GM12878 (cell line): ENCODE results near the gene TIMM21. TPM values are rescaled to one million over a fixed set of nuclear protein-coding genes. Genes with fewer than 3 reads are reported as not detected.

Experiments used
- ATAC-seq: fragments of 200-7000 bp; cut with Tn5 transposase; 3 replicates; pipeline ENCODE4 v1.9.1; 2020; ENCODE audit warnings: mild to moderate bottlenecking, moderate library complexity
- BruUV-seq: library from RNA; stranded (reverse); fragments of 400-500 nt; replicated peaks from 2 replicates; lab custom pipeline; 2021; lab: Mats Ljungman, UMichigan
- CTCF ChIA-PET: fragments of 300-600 bp; sonication (Branson Sonifier 250); formaldehyde crosslinking; extraction: SDS; loops from one replicate; lab custom pipeline; 2021; ENCODE audit warnings: inconsistent platforms; lab: Yijun Ruan, JAX
- POLR2A ChIA-PET: fragments of 350-600 bp; formaldehyde crosslinking; extraction: SDS; loops from one replicate; lab custom pipeline; 2021; ENCODE audit warnings: inconsistent platforms; lab: Charles Lee
- RAD21 ChIA-PET: fragments of 300-600 bp; sonication (Branson Sonifier 250); formaldehyde crosslinking; loops from one replicate; lab custom pipeline; 2023; ENCODE audit warnings: antibody characterized with exemption; ENCODE audit not compliant: unreplicated experiment; lab: Charles Lee
- SMC1A ChIA-PET: fragments of 300-600 bp; sonication (Branson Sonifier 250); formaldehyde crosslinking; loops from one replicate; lab custom pipeline; 2023; ENCODE audit not compliant: unreplicated experiment, uncharacterized antibody; lab: Charles Lee
- DNase-seq: peaks from one replicate; pipeline ENCODE4 v3.0.0-alpha.2; 2011; ENCODE audit warnings: low read depth, low spot score
- FAIRE-seq: peaks from 3 replicates; lab custom pipeline; 2011; peaks lifted over from hg19 to GRCh38; lab: Jason Lieb, UNC
- H2AFZ ChIP-seq: 2 replicates; pipeline ENCODE4 v1.6.0; 2011; ENCODE audit warnings: low read depth, low read length, control low read depth; ENCODE audit not compliant: control insufficient read depth
- H3K27ac ChIP-seq: 2 replicates; pipeline ENCODE4 v1.5.1; 2011; ENCODE audit warnings: control low read depth; ENCODE audit not compliant: control insufficient read depth, insufficient read depth
- H3K27me3 ChIP-seq, 2 experiments: replicated peaks in 1 of 2; 2 replicates each; pipeline versions ENCODE4 v1.6.0 to v1.6.1; 2011; ENCODE audit warnings: low read length in 1 of 2; ENCODE audit not compliant: control insufficient read depth in 2 of 2, insufficient read depth in 2 of 2
- H3K36me3 ChIP-seq, 2 experiments: 2 replicates each; pipeline ENCODE4 v1.5.1; 2011; ENCODE audit warnings: low read length in 1 of 2; ENCODE audit not compliant: control insufficient read depth in 2 of 2, insufficient read depth in 2 of 2
- H3K4me1 ChIP-seq: 2 replicates; pipeline ENCODE4 v1.6.1; 2011; ENCODE audit warnings: mild to moderate bottlenecking, low read length, moderate library complexity, mixed read lengths; ENCODE audit not compliant: control insufficient read depth, insufficient read depth
- H3K4me2 ChIP-seq: 2 replicates; pipeline ENCODE4 v1.6.0; 2011; ENCODE audit warnings: control low read depth; ENCODE audit not compliant: control insufficient read depth, insufficient read depth
- H3K4me3 ChIP-seq: fragments of 200-600 bp; sonication (generic); 2 replicates; pipeline ENCODE4 v1.5.1; 2016
- H3K79me2 ChIP-seq: 2 replicates; pipeline ENCODE4 v1.6.0; 2011; ENCODE audit warnings: low read length; ENCODE audit not compliant: control insufficient read depth, insufficient read depth
- H3K9ac ChIP-seq: 2 replicates; pipeline ENCODE4 v1.8.0; 2011; ENCODE audit warnings: low read length, control low read depth, mixed read lengths; ENCODE audit not compliant: control insufficient read depth, insufficient read depth
- H3K9me3 ChIP-seq: replicated peaks from 3 replicates; pipeline ENCODE4 v1.5.1; 2011; ENCODE audit warnings: mild to moderate bottlenecking, low read length; ENCODE audit not compliant: control insufficient read depth, insufficient read depth
- H4K20me1 ChIP-seq: 2 replicates; pipeline ENCODE4 v1.6.0; 2011; ENCODE audit not compliant: control insufficient read depth, insufficient read depth
- ATF7 ChIP-seq: fragments of 450-650 bp; IDR thresholded peaks from 2 replicates; pipeline ENCODE4 v1.6.1; 2016; ENCODE audit warnings: low read depth, mild to moderate bottlenecking
- CHD1 ChIP-seq: IDR thresholded peaks from 2 replicates; pipeline ENCODE4 v1.6.1; 2012; ENCODE audit warnings: low read depth, low read length, improper control_type of control experiment
- CREM ChIP-seq: IDR thresholded peaks from 2 replicates; pipeline ENCODE4 v1.6.1; 2014; ENCODE audit warnings: antibody characterized with exemption, low read depth
- EGR1 ChIP-seq, 2 experiments: IDR thresholded peaks; 1 replicate in 1 of 2; 2 replicates in 1 of 2; pipeline ENCODE4 v1.6.1; 2011 to 2012; ENCODE audit warnings: low read depth in 2 of 2, low read length in 2 of 2, borderline replicate concordance in 1 of 2, mild to moderate bottlenecking in 1 of 2, moderate library complexity in 1 of 2
- EP300 ChIP-seq, 2 experiments: fragments of 150-350 bp in 1 of 2; IDR thresholded peaks; 2 replicates each; pipeline ENCODE4 v1.6.1; 2011 to 2012; ENCODE audit warnings: low read depth in 2 of 2, low read length in 2 of 2, borderline replicate concordance in 1 of 2, improper control_type of control experiment in 1 of 2, inconsistent platforms in 1 of 2; ENCODE audit not compliant: control insufficient read depth in 1 of 2
- ETV6 ChIP-seq, 2 experiments: fragments of 450-650 bp in 1 of 2; IDR thresholded peaks in 1 of 2; conservative IDR thresholded peaks in 1 of 2; 2 replicates each; pipeline ENCODE4 v1.6.1; 2014; ENCODE audit warnings: antibody characterized with exemption in 1 of 2, borderline replicate concordance in 1 of 2, low read depth in 1 of 2, mild to moderate bottlenecking in 1 of 2, moderate library complexity in 1 of 2
- NBN ChIP-seq: fragments of 450-650 bp; IDR thresholded peaks from 2 replicates; pipeline ENCODE4 v1.6.1; 2016
- NFXL1 ChIP-seq: fragments of 450-650 bp; IDR thresholded peaks from 2 replicates; pipeline ENCODE4 v1.6.1; 2017; ENCODE audit warnings: antibody characterized with exemption, mild to moderate bottlenecking, borderline replicate concordance
- TARDBP ChIP-seq: IDR thresholded peaks from 2 replicates; pipeline ENCODE4 v1.6.1; 2016; ENCODE audit warnings: borderline replicate concordance
- WRNIP1 ChIP-seq: IDR thresholded peaks from 2 replicates; pipeline ENCODE4 v1.6.1; 2011; ENCODE audit warnings: low read depth, low read length, improper control_type of control experiment, borderline replicate concordance
- ZBED1 ChIP-seq: IDR thresholded peaks from 2 replicates; pipeline ENCODE4 v1.6.1; 2016; ENCODE audit warnings: borderline replicate concordance
- ZNF217 ChIP-seq: fragments of 450-650 bp; IDR thresholded peaks from 2 replicates; pipeline ENCODE4 v1.6.1; 2017; ENCODE audit warnings: antibody characterized with exemption, mild to moderate bottlenecking
- WGBS: methylation state at CpG from one replicate; pipeline ENCODE4 v1.1.6; 2016; ENCODE audit warnings: low lambda C conversion rate; ENCODE audit not compliant: insufficient replicate concordance, insufficient coverage; ENCODE audit errors: missing lambda C conversion rate; 5-methylcytosine and 5-hydroxymethylcytosine counted together
- in situ Hi-C: fragments of 300-500 bp; cut with MboI; formaldehyde crosslinking; loops from 9 replicates; pipeline ENCODE4 v1.14.3; 2018; ENCODE audit warnings: mixed read lengths
- intact Hi-C: fragments of 100-400 bp; cut with micrococcal nuclease; formaldehyde crosslinking; loops from one replicate; pipeline ENCODE4 v1.14.2; 2022; ENCODE audit not compliant: unreplicated experiment
- polyA plus RNA-seq, 11 experiments: library from polyadenylated mRNA; depleted of rRNA in 4 of 11; unstranded in 6 of 11; stranded (reverse) in 5 of 11; fragments of >200 nt; fragmentation: Nextera tagmentation in 4 of 11; fragmentation: Illumina TruSeq in 1 of 11; extraction: Ambion mirVana in 4 of 11; extraction: Trizol in 1 of 11; gene quantifications; 1 replicate in 1 of 11; 2 replicates in 10 of 11; pipeline versions ENCODE4 v1.2.1 to v1.2.3, GENCODE V29; 2011 to 2016; ENCODE audit warnings: inconsistent platforms in 2 of 11, missing spikeins in 2 of 11, low read depth in 1 of 11
- total RNA-seq, 4 experiments: library from RNA; depleted of rRNA in 3 of 4; stranded (reverse); fragments of >200 nt in 3 of 4; fragmentation: Illumina TruSeq in 1 of 4; extraction: Trizol in 1 of 4; gene quantifications; 2 replicates each; pipeline versions ENCODE4 v1.2.1 to v1.2.3, GENCODE V29; 2013 to 2021
- TF ChIP-seq, protein P1 (sequence below): fragments of 450-650 bp; IDR thresholded peaks from 2 replicates; pipeline ENCODE4 v1.6.1; 2016; ENCODE audit warnings: mild to moderate bottlenecking
- TF ChIP-seq, protein P2 (sequence below): fragments of 450-650 bp; IDR thresholded peaks from 2 replicates; pipeline ENCODE4 v1.6.1; 2017; ENCODE audit warnings: antibody characterized with exemption, mild to moderate bottlenecking, moderate library complexity
- TF ChIP-seq, protein P3 (sequence below): fragments of 450-650 bp; conservative IDR thresholded peaks from 2 replicates; pipeline ENCODE4 v1.6.1; 2017; ENCODE audit warnings: mild to moderate bottlenecking, moderate library complexity
- TF ChIP-seq, protein P4 (sequence below): fragments of 450-650 bp; IDR thresholded peaks from 2 replicates; pipeline ENCODE4 v1.6.1; 2017; ENCODE audit warnings: mild to moderate bottlenecking, low read depth, inconsistent platforms; ENCODE audit not compliant: poor library complexity, severe bottlenecking

TIMM21 gene
- total and polyA plus RNA-seq, 10 of the 15 experiments (the other 5 are each of a cell fraction or from before 2014, with no cell fraction given), result 39.5 to 203 (median 83.4) TPM

DNA sequence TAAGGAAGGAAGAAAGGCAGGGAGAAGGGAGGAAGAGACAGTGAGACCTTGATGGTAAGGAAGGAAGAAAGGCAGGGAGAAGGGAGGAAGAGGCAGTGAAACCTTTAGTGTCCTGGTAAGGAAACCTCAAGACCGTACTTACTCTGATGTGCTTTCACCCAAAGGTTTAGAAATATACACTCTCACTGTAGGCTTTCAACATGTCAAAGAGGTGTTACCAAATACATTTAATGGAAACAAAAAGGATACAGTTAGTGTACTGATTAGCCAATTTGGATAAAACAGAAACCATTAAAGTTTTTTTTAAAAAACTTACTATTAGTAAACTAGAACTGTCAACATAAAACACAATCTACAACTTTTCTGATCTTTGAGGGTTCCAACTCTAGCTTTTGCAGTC, 7.7 kb upstream of the TIMM21 start:
- no peak for ATAC-seq
- in situ Hi-C loops (no loop called here), intact Hi-C loops (no loop called here)
- 0% methylated on average over 1 of the region's 1 CpG for WGBS
- no peak overlapping the region for H3K9ac ChIP-seq
- no peak overlapping the region for H3K4me2 ChIP-seq
- DNase-seq, result no peak
- no peaks in the 10 kb centered on the region for H3K4me1 ChIP-seq
- ChIA-PET RAD21 (no interaction called here), POLR2A (no interaction called here), SMC1A (no interaction called here), CTCF (interaction anchor here (1.6 kb wide), 1 partner anchor 13 kb away, joined by 6 read pairs; no protein-coding TSS in a partner anchor)
- H3K27ac ChIP-seq, result no peak overlapping the region
- BruUV-seq, result no TSS peak
- H4K20me1 ChIP-seq, result no peaks in the 10 kb centered on the region
- FAIRE-seq, result no peak
- H3K27me3 ChIP-seq, result peaks cover 0 to 4% of the 10 kb centered on the region in 2 experiments; a peak in 1 of 4 replicates
- H3K36me3 ChIP-seq, result no peaks in the 10 kb centered on the region
- H2AFZ ChIP-seq, result no peak overlapping the region
- no peak overlapping the region for H3K4me3 ChIP-seq
- no peaks in the 10 kb centered on the region for H3K79me2 ChIP-seq
- H3K9me3 ChIP-seq, result no peaks in the 10 kb centered on the region
- TF ChIP-seq ZNF217, result no peak
- TF ChIP-seq NFXL1, result no peak
- TF ChIP-seq EGR1 (IDR thresholded peaks at IDR 0.05; ENCODE audit: borderline replicate concordance in 1 of 2, low read depth in 2 of 2, low read length in 2 of 2), result no peak
- no peak for TF ChIP-seq ZBED1
- TF ChIP-seq, protein P1, sequence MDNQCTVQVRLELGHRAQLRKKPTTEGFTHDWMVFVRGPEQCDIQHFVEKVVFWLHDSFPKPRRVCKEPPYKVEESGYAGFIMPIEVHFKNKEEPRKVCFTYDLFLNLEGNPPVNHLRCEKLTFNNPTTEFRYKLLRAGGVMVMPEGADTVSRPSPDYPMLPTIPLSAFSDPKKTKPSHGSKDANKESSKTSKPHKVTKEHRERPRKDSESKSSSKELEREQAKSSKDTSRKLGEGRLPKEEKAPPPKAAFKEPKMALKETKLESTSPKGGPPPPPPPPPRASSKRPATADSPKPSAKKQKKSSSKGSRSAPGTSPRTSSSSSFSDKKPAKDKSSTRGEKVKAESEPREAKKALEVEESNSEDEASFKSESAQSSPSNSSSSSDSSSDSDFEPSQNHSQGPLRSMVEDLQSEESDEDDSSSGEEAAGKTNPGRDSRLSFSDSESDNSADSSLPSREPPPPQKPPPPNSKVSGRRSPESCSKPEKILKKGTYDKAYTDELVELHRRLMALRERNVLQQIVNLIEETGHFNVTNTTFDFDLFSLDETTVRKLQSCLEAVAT, result no peak
- TF ChIP-seq, protein P2, sequence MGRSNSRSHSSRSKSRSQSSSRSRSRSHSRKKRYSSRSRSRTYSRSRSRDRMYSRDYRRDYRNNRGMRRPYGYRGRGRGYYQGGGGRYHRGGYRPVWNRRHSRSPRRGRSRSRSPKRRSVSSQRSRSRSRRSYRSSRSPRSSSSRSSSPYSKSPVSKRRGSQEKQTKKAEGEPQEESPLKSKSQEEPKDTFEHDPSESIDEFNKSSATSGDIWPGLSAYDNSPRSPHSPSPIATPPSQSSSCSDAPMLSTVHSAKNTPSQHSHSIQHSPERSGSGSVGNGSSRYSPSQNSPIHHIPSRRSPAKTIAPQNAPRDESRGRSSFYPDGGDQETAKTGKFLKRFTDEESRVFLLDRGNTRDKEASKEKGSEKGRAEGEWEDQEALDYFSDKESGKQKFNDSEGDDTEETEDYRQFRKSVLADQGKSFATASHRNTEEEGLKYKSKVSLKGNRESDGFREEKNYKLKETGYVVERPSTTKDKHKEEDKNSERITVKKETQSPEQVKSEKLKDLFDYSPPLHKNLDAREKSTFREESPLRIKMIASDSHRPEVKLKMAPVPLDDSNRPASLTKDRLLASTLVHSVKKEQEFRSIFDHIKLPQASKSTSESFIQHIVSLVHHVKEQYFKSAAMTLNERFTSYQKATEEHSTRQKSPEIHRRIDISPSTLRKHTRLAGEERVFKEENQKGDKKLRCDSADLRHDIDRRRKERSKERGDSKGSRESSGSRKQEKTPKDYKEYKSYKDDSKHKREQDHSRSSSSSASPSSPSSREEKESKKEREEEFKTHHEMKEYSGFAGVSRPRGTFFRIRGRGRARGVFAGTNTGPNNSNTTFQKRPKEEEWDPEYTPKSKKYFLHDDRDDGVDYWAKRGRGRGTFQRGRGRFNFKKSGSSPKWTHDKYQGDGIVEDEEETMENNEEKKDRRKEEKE, result no peak
- TF ChIP-seq, protein P3, sequence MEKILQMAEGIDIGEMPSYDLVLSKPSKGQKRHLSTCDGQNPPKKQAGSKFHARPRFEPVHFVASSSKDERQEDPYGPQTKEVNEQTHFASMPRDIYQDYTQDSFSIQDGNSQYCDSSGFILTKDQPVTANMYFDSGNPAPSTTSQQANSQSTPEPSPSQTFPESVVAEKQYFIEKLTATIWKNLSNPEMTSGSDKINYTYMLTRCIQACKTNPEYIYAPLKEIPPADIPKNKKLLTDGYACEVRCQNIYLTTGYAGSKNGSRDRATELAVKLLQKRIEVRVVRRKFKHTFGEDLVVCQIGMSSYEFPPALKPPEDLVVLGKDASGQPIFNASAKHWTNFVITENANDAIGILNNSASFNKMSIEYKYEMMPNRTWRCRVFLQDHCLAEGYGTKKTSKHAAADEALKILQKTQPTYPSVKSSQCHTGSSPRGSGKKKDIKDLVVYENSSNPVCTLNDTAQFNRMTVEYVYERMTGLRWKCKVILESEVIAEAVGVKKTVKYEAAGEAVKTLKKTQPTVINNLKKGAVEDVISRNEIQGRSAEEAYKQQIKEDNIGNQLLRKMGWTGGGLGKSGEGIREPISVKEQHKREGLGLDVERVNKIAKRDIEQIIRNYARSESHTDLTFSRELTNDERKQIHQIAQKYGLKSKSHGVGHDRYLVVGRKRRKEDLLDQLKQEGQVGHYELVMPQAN, result no peak
- TF ChIP-seq ATF7, result no peak
- no peak for TF ChIP-seq EP300 (IDR thresholded peaks at IDR 0.05; ENCODE audit: borderline replicate concordance in 1 of 2, control insufficient read depth in 1 of 2, low read depth in 2 of 2, low read length in 2 of 2)
- no peak for TF ChIP-seq WRNIP1
- TF ChIP-seq ETV6 (conservative IDR thresholded peaks at IDR 0.05 in 1 of 2, IDR thresholded peaks at IDR 0.05 in 1 of 2; ENCODE audit: borderline replicate concordance in 1 of 2, low read depth in 1 of 2), result no peak
- no peak for TF ChIP-seq NBN
- no peak for TF ChIP-seq CREM
- TF ChIP-seq, protein P4, sequence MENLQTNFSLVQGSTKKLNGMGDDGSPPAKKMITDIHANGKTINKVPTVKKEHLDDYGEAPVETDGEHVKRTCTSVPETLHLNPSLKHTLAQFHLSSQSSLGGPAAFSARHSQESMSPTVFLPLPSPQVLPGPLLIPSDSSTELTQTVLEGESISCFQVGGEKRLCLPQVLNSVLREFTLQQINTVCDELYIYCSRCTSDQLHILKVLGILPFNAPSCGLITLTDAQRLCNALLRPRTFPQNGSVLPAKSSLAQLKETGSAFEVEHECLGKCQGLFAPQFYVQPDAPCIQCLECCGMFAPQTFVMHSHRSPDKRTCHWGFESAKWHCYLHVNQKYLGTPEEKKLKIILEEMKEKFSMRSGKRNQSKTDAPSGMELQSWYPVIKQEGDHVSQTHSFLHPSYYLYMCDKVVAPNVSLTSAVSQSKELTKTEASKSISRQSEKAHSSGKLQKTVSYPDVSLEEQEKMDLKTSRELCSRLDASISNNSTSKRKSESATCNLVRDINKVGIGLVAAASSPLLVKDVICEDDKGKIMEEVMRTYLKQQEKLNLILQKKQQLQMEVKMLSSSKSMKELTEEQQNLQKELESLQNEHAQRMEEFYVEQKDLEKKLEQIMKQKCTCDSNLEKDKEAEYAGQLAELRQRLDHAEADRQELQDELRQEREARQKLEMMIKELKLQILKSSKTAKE, result no peak
- TF ChIP-seq TARDBP, result no peak
- no peak for TF ChIP-seq CHD1
